ENCODE measurements around the gene GOLM1.

Gene GOLM1

DNA sequence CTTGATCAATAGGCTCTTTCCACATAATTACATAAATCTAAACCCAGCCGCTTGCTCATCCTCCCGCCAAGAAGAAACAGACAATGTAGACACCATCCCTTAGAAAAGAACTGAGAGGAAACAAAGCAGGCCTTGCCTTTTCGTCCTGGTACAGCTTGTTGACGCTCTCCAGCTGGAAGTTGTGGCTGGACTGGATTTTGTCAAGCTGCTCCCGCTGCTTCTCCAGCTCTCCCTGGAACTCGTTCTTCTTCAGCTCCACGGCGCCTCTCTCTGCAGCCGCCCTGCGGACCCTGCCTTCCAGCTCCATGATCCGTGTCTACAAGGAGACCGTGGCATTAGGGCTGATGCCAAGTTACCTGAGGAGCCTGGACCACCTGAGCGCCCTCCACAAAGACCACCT, 22.1 kb downstream of the GOLM1 start:
- H3K9me3 ChIP-seq (replicated peaks; ENCODE audit: insufficient read depth, low read length), result no peaks in the 10 kb centered on the region
- no peaks in the 10 kb centered on the region for H3K36me3 ChIP-seq (replicated peaks; ENCODE audit: insufficient read depth, low read length)
- no peak overlapping the region for H3K4me3 ChIP-seq (ENCODE audit: low read length)
- H3K9ac ChIP-seq (ENCODE audit: low read length), result no peak overlapping the region
- H3F3A ChIP-seq (ENCODE audit: insufficient read depth, low read length), result no peaks in the 10 kb centered on the region
- no peaks in the 10 kb centered on the region for H3K27me3 ChIP-seq (replicated peaks; ENCODE audit: insufficient read depth, low read length)
- no peak for DNase-seq
- H2AFZ ChIP-seq (ENCODE audit: low read length), result no peak overlapping the region
- no peaks in the 10 kb centered on the region for H3K4me1 ChIP-seq (ENCODE audit: low read length)
- H4K20me1 ChIP-seq (ENCODE audit: insufficient read depth, low read length), result no peaks in the 10 kb centered on the region
- no peaks in the 10 kb centered on the region for H3K79me2 ChIP-seq (ENCODE audit: low read length)
- H3K9me2 ChIP-seq (replicated peaks; ENCODE audit: insufficient read depth, low read length), result no peaks in the 10 kb centered on the region
- H3K4me2 ChIP-seq (ENCODE audit: low read depth, low read length), result no peak overlapping the region
- H3K27ac ChIP-seq (ENCODE audit: low read length), result no peak overlapping the region
- no peak for TF ChIP-seq EZH2 (optimal IDR thresholded peaks at IDR 0.05; ENCODE audit: low read depth, low read length)
- TF ChIP-seq EZH2phosphoT487 (IDR thresholded peaks at IDR 0.05; ENCODE audit: low read length), result no peak
- TF ChIP-seq, protein P1, sequence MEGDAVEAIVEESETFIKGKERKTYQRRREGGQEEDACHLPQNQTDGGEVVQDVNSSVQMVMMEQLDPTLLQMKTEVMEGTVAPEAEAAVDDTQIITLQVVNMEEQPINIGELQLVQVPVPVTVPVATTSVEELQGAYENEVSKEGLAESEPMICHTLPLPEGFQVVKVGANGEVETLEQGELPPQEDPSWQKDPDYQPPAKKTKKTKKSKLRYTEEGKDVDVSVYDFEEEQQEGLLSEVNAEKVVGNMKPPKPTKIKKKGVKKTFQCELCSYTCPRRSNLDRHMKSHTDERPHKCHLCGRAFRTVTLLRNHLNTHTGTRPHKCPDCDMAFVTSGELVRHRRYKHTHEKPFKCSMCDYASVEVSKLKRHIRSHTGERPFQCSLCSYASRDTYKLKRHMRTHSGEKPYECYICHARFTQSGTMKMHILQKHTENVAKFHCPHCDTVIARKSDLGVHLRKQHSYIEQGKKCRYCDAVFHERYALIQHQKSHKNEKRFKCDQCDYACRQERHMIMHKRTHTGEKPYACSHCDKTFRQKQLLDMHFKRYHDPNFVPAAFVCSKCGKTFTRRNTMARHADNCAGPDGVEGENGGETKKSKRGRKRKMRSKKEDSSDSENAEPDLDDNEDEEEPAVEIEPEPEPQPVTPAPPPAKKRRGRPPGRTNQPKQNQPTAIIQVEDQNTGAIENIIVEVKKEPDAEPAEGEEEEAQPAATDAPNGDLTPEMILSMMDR (IDR thresholded peaks at IDR 0.05; ENCODE audit: low read length), result no peak

DNA sequence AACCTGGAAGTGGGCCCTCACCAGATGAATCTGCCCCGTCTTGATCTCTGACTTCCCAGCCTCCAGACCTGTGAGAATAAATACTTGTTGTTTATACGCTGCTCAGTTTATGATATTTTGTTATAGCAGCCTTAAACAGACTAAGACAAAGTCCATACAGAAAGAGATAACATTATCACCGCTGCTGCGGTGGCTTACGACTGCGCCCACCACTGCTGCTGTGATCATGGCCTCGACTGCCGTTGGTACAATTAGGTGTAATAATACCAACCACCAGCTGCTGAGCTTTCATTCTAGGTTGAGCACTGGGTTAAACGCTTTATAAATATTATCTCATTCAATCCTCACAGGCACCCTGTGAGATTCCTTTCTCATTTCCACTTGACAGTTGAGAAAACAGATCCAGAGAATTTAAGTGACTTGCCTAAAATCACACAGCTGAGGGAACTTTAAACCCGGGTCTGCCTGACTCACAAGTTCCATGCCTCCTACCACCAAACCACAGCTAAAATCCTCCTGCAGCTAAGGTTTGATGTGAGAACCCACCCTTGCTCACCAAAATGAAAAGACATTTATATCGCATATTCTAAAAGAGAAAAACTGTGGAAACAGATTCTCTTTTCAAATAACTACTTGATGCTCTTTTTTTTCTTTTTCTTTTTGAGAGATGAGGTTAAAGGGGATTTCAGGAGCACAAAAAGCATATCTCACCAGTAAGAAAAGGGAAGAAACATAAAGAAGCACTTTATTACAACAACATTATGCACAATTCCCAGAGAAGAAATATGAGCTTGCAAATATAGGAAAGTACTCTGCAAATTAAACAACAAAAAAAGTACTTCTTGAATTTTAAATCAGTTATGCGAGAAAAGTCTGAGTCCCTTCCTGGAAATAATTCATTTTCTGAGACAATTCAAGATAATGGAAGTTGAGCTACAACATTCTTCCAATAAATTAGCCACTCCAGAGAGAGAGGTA, 23.9 kb downstream of the GOLM1 start:
- Histone ChIP-seq H2AFZ (ENCODE audit: low read length) (no peak overlapping the region), H3K9ac (ENCODE audit: low read length) (no peak overlapping the region), H3K9me3 (replicated peaks; ENCODE audit: insufficient read depth, low read length) (no peaks in the 10 kb centered on the region), H3F3A (ENCODE audit: insufficient read depth, low read length) (no peaks in the 10 kb centered on the region), H3K4me3 (ENCODE audit: low read length) (no peak overlapping the region), H3K27me3 (replicated peaks; ENCODE audit: insufficient read depth, low read length) (no peaks in the 10 kb centered on the region), H3K4me2 (ENCODE audit: low read depth, low read length) (no peak overlapping the region), H3K27ac (ENCODE audit: low read length) (no peak overlapping the region), H3K79me2 (ENCODE audit: low read length) (no peaks in the 10 kb centered on the region; the same call in 1 of the 2 replicates), H4K20me1 (ENCODE audit: insufficient read depth, low read length) (no peaks in the 10 kb centered on the region), H3K36me3 (replicated peaks; ENCODE audit: insufficient read depth, low read length) (no peaks in the 10 kb centered on the region), H3K9me2 (replicated peaks; ENCODE audit: insufficient read depth, low read length) (no peaks in the 10 kb centered on the region), H3K4me1 (ENCODE audit: low read length) (no peaks in the 10 kb centered on the region)
- DNase-seq, result no peak
- TF ChIP-seq EZH2 (optimal IDR thresholded peaks at IDR 0.05; ENCODE audit: low read depth, low read length) (no peak), EZH2phosphoT487 (IDR thresholded peaks at IDR 0.05; ENCODE audit: low read length) (no peak)
- TF ChIP-seq, protein P1 (IDR thresholded peaks at IDR 0.05; ENCODE audit: low read length), result no peak

DNA sequence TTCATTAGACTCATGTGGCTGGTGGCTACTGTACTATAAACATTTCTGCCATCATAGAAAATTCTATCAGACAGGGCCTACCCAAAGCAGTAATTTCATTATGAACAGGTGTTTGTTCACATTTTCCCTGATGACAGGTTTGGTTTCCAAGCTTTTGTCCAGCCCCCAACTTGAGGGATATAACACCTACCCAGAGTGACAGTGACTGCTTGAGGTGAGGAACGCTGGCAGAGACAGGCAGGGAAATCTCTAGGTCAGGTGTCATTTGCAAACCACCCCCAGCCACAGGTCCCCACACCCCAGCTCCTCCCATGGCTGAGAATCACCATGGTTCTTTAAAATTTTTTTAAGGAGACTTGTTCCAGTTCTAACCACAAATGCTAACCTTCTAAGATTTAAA, 25.5 kb downstream of the GOLM1 start:
- H3K4me2 ChIP-seq (ENCODE audit: low read depth, low read length), result no peak overlapping the region
- H3K4me3 ChIP-seq (ENCODE audit: low read length), result no peak overlapping the region
- no peaks in the 10 kb centered on the region for H3K27me3 ChIP-seq (replicated peaks; ENCODE audit: insufficient read depth, low read length)
- H3K79me2 ChIP-seq (ENCODE audit: low read length), result no peaks in the 10 kb centered on the region; the same call in 1 of the 2 replicates
- H3K36me3 ChIP-seq (replicated peaks; ENCODE audit: insufficient read depth, low read length), result no peaks in the 10 kb centered on the region
- no peak overlapping the region for H3K9ac ChIP-seq (ENCODE audit: low read length)
- no peaks in the 10 kb centered on the region for H3K9me2 ChIP-seq (replicated peaks; ENCODE audit: insufficient read depth, low read length)
- DNase-seq, result no peak
- H3K27ac ChIP-seq (ENCODE audit: low read length), result no peak overlapping the region
- H3K9me3 ChIP-seq (replicated peaks; ENCODE audit: insufficient read depth, low read length), result no peaks in the 10 kb centered on the region
- H3K4me1 ChIP-seq (ENCODE audit: low read length), result no peaks in the 10 kb centered on the region
- H3F3A ChIP-seq (ENCODE audit: insufficient read depth, low read length), result no peaks in the 10 kb centered on the region
- no peak overlapping the region for H2AFZ ChIP-seq (ENCODE audit: low read length)
- no peaks in the 10 kb centered on the region for H4K20me1 ChIP-seq (ENCODE audit: insufficient read depth, low read length)
- TF ChIP-seq EZH2phosphoT487 (IDR thresholded peaks at IDR 0.05; ENCODE audit: low read length), result no peak
- TF ChIP-seq, protein P1 (IDR thresholded peaks at IDR 0.05; ENCODE audit: low read length), result no peak
- TF ChIP-seq EZH2 (optimal IDR thresholded peaks at IDR 0.05; ENCODE audit: low read depth, low read length), result no peak

All from MM.1S (cell line).